Measurements from ENCODE around the gene NBPF12. TPM values are rescaled to one million over a fixed set of nuclear protein-coding genes. Genes with fewer than 3 reads are reported as not detected.
A peak's percentile ranks its signal among the peaks of the same experiment; 100 is the strongest.
"Not testable (repeated sequence)": the region's sequence is repeated elsewhere in the genome, so short reads cannot be mapped to it uniquely, and the experiment has no call there.

The NBPF12 gene
- total RNA-seq, 2 donors from 2014 or later: 30.7 to 33.9 TPM

DNA sequence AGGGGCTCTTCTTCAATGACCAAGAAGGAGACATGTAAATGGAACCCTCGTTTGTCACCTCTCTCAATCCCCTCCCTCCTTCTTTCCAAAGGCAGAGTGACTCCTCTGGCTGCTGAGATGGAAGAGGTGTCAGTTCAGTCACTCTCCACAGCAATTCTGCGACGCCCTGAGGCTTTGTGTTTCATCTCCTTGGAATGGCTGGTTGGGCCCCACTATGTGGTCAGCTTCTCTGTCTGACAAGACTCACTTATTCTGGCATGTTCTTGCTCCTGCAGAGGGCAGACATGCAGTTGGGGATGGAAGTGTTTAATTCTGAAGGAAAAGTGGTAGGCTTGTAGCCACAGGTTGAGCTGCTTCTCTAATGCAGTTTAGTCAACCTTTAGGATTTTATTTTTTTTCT, 25.1 kb upstream of the NBPF12 start:
- H3K9me3 ChIP-seq (ENCODE audit: control insufficient read depth, low read length); H3K27ac Mint-ChIP-seq; H3K4me1 ChIP-seq (ENCODE audit: control insufficient read depth, insufficient read depth, low read length); H3K9me3 Mint-ChIP-seq; H3K27me3 ChIP-seq (ENCODE audit: control insufficient read depth, insufficient read depth, low read length, poor library complexity, severe bottlenecking); H3K27ac ChIP-seq (ENCODE audit: low read depth, low read length); H3K36me3 Mint-ChIP-seq (ENCODE audit: low read depth); H3K36me3 ChIP-seq (ENCODE audit: control insufficient read depth, insufficient read depth, low read length); H3K4me3 Mint-ChIP-seq; H3K9ac ChIP-seq (ENCODE audit: extremely low read depth, low read length, poor library complexity, severe bottlenecking); H3K27me3 Mint-ChIP-seq (ENCODE audit: insufficient read depth); H3K4me3 ChIP-seq (ENCODE audit: low read length): not testable (repeated sequence)
- peak; percentile 72 for DNase-seq
- WGBS, 2 experiments (ENCODE audit: insufficient coverage in 1 of 2, insufficient read length in 1 of 2): 72% methylated on average over 3 of the region's 3 CpGs; no CpG with 5 or more reads in 1 of the 2 experiments
- TF ChIP-seq, protein P1, sequence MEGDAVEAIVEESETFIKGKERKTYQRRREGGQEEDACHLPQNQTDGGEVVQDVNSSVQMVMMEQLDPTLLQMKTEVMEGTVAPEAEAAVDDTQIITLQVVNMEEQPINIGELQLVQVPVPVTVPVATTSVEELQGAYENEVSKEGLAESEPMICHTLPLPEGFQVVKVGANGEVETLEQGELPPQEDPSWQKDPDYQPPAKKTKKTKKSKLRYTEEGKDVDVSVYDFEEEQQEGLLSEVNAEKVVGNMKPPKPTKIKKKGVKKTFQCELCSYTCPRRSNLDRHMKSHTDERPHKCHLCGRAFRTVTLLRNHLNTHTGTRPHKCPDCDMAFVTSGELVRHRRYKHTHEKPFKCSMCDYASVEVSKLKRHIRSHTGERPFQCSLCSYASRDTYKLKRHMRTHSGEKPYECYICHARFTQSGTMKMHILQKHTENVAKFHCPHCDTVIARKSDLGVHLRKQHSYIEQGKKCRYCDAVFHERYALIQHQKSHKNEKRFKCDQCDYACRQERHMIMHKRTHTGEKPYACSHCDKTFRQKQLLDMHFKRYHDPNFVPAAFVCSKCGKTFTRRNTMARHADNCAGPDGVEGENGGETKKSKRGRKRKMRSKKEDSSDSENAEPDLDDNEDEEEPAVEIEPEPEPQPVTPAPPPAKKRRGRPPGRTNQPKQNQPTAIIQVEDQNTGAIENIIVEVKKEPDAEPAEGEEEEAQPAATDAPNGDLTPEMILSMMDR (conservative IDR thresholded peaks at IDR 0.05): peak; percentile 32
- peaks cover 10% of the 10 kb centered on the region for H3K4me1 Mint-ChIP-seq

- not testable (repeated sequence) for H3K9me3 ChIP-seq (ENCODE audit: control insufficient read depth, low read length); H3K4me3 ChIP-seq (ENCODE audit: low read length); H3K27me3 Mint-ChIP-seq (ENCODE audit: insufficient read depth); DNase-seq; H3K36me3 ChIP-seq (ENCODE audit: control insufficient read depth, insufficient read depth, low read length); H3K27ac Mint-ChIP-seq; H3K9me3 Mint-ChIP-seq; H3K4me3 Mint-ChIP-seq; H3K4me1 Mint-ChIP-seq; H3K27ac ChIP-seq (ENCODE audit: low read depth, low read length); H3K36me3 Mint-ChIP-seq (ENCODE audit: low read depth); H3K9ac ChIP-seq (ENCODE audit: extremely low read depth, low read length, poor library complexity, severe bottlenecking); H3K27me3 ChIP-seq (ENCODE audit: control insufficient read depth, insufficient read depth, low read length, poor library complexity, severe bottlenecking); H3K4me1 ChIP-seq (ENCODE audit: control insufficient read depth, insufficient read depth, low read length)
These were observed 17.3 kb upstream of the NBPF12 start for GRCh38 chr1:146920811-146921210.

GRCh38 chr1:146922614-146923013, 15.5 kb upstream of the NBPF12 start:
- H3K9me3 ChIP-seq (ENCODE audit: control insufficient read depth, low read length); DNase-seq; H3K9me3 Mint-ChIP-seq; H3K27ac ChIP-seq (ENCODE audit: low read depth, low read length); H3K27me3 ChIP-seq (ENCODE audit: control insufficient read depth, insufficient read depth, low read length, poor library complexity, severe bottlenecking); H3K4me3 ChIP-seq (ENCODE audit: low read length); H3K36me3 Mint-ChIP-seq (ENCODE audit: low read depth); H3K4me1 ChIP-seq (ENCODE audit: control insufficient read depth, insufficient read depth, low read length); H3K4me3 Mint-ChIP-seq; H3K36me3 ChIP-seq (ENCODE audit: control insufficient read depth, insufficient read depth, low read length); H3K4me1 Mint-ChIP-seq; H3K27me3 Mint-ChIP-seq (ENCODE audit: insufficient read depth); H3K9ac ChIP-seq (ENCODE audit: extremely low read depth, low read length, poor library complexity, severe bottlenecking); H3K27ac Mint-ChIP-seq: not testable (repeated sequence)
- WGBS, 2 experiments (ENCODE audit: insufficient coverage in 1 of 2, insufficient read length in 1 of 2): 78 to 86% methylated on average over 1 of the region's 1 CpG

DNA sequence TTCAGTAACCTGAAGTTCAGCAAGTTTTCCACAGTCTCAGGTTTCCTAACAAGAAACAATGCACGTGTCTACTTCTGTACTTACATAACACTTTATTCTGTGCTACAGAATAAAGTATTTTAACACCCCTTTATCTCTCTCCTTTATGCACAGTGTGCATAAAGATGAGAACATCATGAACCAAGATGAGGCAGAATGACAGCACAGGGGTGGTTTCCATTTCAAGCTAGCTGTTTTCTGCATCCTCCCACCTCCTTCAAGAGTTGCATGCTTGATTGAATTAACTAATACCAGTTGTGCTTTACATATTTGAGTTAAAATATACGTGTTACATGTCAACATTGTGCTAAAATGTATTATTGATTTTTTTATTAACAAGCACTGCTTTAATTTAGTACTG, 14.0 kb upstream of the NBPF12 start:
- H3K27me3 ChIP-seq (ENCODE audit: control insufficient read depth, insufficient read depth, low read length, poor library complexity, severe bottlenecking); H3K9me3 Mint-ChIP-seq; H3K36me3 Mint-ChIP-seq (ENCODE audit: low read depth); H3K9me3 ChIP-seq (ENCODE audit: control insufficient read depth, low read length); H3K4me3 ChIP-seq (ENCODE audit: low read length); H3K4me3 Mint-ChIP-seq; DNase-seq; H3K4me1 ChIP-seq (ENCODE audit: control insufficient read depth, insufficient read depth, low read length); H3K9ac ChIP-seq (ENCODE audit: extremely low read depth, low read length, poor library complexity, severe bottlenecking); H3K27ac Mint-ChIP-seq; H3K36me3 ChIP-seq (ENCODE audit: control insufficient read depth, insufficient read depth, low read length); H3K27me3 Mint-ChIP-seq (ENCODE audit: insufficient read depth); H3K27ac ChIP-seq (ENCODE audit: low read depth, low read length); H3K4me1 Mint-ChIP-seq: not testable (repeated sequence)
- WGBS, 2 experiments (ENCODE audit: insufficient coverage in 1 of 2, insufficient read length in 1 of 2): 90% methylated on average over 1 of the region's 2 CpGs; no CpG with 5 or more reads in 1 of the 2 experiments

- DNase-seq; H3K36me3 Mint-ChIP-seq (ENCODE audit: low read depth); H3K4me3 ChIP-seq (ENCODE audit: low read length); H3K27me3 Mint-ChIP-seq (ENCODE audit: insufficient read depth); H3K4me3 Mint-ChIP-seq; H3K27ac ChIP-seq (ENCODE audit: low read depth, low read length); H3K27ac Mint-ChIP-seq; H3K9me3 Mint-ChIP-seq; H3K4me1 ChIP-seq (ENCODE audit: control insufficient read depth, insufficient read depth, low read length); H3K4me1 Mint-ChIP-seq; H3K27me3 ChIP-seq (ENCODE audit: control insufficient read depth, insufficient read depth, low read length, poor library complexity, severe bottlenecking); H3K36me3 ChIP-seq (ENCODE audit: control insufficient read depth, insufficient read depth, low read length); H3K9me3 ChIP-seq (ENCODE audit: control insufficient read depth, low read length); H3K9ac ChIP-seq (ENCODE audit: extremely low read depth, low read length, poor library complexity, severe bottlenecking): not testable (repeated sequence)
- WGBS, 2 experiments (ENCODE audit: insufficient coverage in 1 of 2, insufficient read length in 1 of 2): 100% methylated on average over 1 of the region's 2 CpGs; no CpG with 5 or more reads in 1 of the 2 experiments
These were observed 11.7 kb upstream of the NBPF12 start for GRCh38 chr1:146926413-146926812.

- not testable (repeated sequence) for H3K4me3 Mint-ChIP-seq; H3K27ac ChIP-seq (ENCODE audit: low read depth, low read length); H3K4me3 ChIP-seq (ENCODE audit: low read length); H3K9me3 Mint-ChIP-seq; H3K36me3 Mint-ChIP-seq (ENCODE audit: low read depth); H3K9me3 ChIP-seq (ENCODE audit: control insufficient read depth, low read length); H3K36me3 ChIP-seq (ENCODE audit: control insufficient read depth, insufficient read depth, low read length); H3K4me1 Mint-ChIP-seq; DNase-seq; H3K27me3 Mint-ChIP-seq (ENCODE audit: insufficient read depth); H3K27ac Mint-ChIP-seq; H3K4me1 ChIP-seq (ENCODE audit: control insufficient read depth, insufficient read depth, low read length); H3K27me3 ChIP-seq (ENCODE audit: control insufficient read depth, insufficient read depth, low read length, poor library complexity, severe bottlenecking); H3K9ac ChIP-seq (ENCODE audit: extremely low read depth, low read length, poor library complexity, severe bottlenecking)
- WGBS, 2 experiments (ENCODE audit: insufficient coverage in 1 of 2, insufficient read length in 1 of 2): 100% methylated on average over 1 of the region's 1 CpG; no CpG with 5 or more reads in 1 of the 2 experiments
These were observed 7.9 kb upstream of the NBPF12 start for GRCh38 chr1:146930225-146930624.
